Type B pancreatic cell (in vitro differentiated cells): Measurements from ENCODE around the gene MYO1A. TPM values are rescaled to one million over a fixed set of nuclear protein-coding genes. Genes with fewer than 3 reads are reported as not detected.
A peak's percentile ranks its signal among the peaks of the same experiment; 100 is the strongest.

Experiments used
- DNase-seq: peaks from one replicate; pipeline ENCODE4 v3.0.0; 2021; ENCODE audit warnings: mixed read lengths; ENCODE audit not compliant: unreplicated experiment; ENCODE audit errors: extremely low spot score
- H3K27ac Mint-ChIP-seq: 2 replicates; pipeline ENCODE4 v1.8.0; 2021; ENCODE audit warnings: mild to moderate bottlenecking, mixed read lengths
- H3K27me3 Mint-ChIP-seq: 2 replicates; pipeline ENCODE4 v1.8.0; 2021; ENCODE audit warnings: mixed read lengths
- H3K36me3 Mint-ChIP-seq: 2 replicates; pipeline ENCODE4 v1.8.0; 2021; ENCODE audit warnings: mixed read lengths
- H3K4me1 Mint-ChIP-seq: one replicate; pipeline ENCODE4 v1.8.0; 2021; ENCODE audit warnings: mixed read lengths; ENCODE audit not compliant: unreplicated experiment
- H3K4me3 Mint-ChIP-seq: 2 replicates; pipeline ENCODE4 v1.8.0; 2021; ENCODE audit warnings: mild to moderate bottlenecking, mixed read lengths
- H3K9me3 Mint-ChIP-seq: 2 replicates; pipeline ENCODE4 v1.8.0; 2021; ENCODE audit warnings: mixed read lengths
- CTCF ChIP-seq: fragments of 200-600 bp; sonication (generic); conservative IDR thresholded peaks from 2 replicates; pipeline ENCODE4 v1.5.0; 2021; ENCODE audit warnings: antibody characterized with exemption, mild to moderate bottlenecking
- total RNA-seq: library from RNA; stranded (reverse); gene quantifications from 2 replicates; pipeline ENCODE4 v1.2.1, GENCODE V29; 2021; ENCODE audit warnings: low replicate concordance

The MYO1A gene
- total RNA-seq, 1 donor from 2014 or later: 4.3 TPM

- Mint-ChIP-seq H3K4me1 (peaks cover 16% of the 10 kb centered on the region), H3K27me3 (no peaks in the 10 kb centered on the region), H3K27ac (no peak overlapping the region), H3K36me3 (peaks cover 25% of the 10 kb centered on the region), H3K9me3 (no peaks in the 10 kb centered on the region), H3K4me3 (no peak overlapping the region)
- TF ChIP-seq CTCF: no peak
- DNase-seq: no peak
Observed at GRCh38 chr12:56999456-56999855, 50.5 kb downstream of the MYO1A start.

GRCh38 chr12:56998981-56999380, 50.9 kb downstream of the MYO1A start:
- Mint-ChIP-seq H3K4me1 (peaks cover 16% of the 10 kb centered on the region), H3K9me3 (no peaks in the 10 kb centered on the region), H3K4me3 (no peak overlapping the region), H3K36me3 (peaks cover 20% of the 10 kb centered on the region), H3K27ac (no peak overlapping the region), H3K27me3 (no peaks in the 10 kb centered on the region)
- TF ChIP-seq CTCF: no peak
- no peak for DNase-seq

- no peak for TF ChIP-seq CTCF
- Mint-ChIP-seq H3K4me1 (peaks cover 16% of the 10 kb centered on the region), H3K4me3 (no peak overlapping the region), H3K9me3 (no peaks in the 10 kb centered on the region), H3K36me3 (peaks cover 14% of the 10 kb centered on the region), H3K27ac (no peak overlapping the region), H3K27me3 (no peaks in the 10 kb centered on the region)
- DNase-seq: no peak
Observed at GRCh38 chr12:56998316-56998715, 51.6 kb downstream of the MYO1A start.

- Mint-ChIP-seq H3K36me3 (peaks cover 13% of the 10 kb centered on the region), H3K27ac (no peak overlapping the region), H3K4me3 (no peak overlapping the region), H3K27me3 (no peaks in the 10 kb centered on the region), H3K4me1 (peaks cover 16% of the 10 kb centered on the region), H3K9me3 (no peaks in the 10 kb centered on the region)
- DNase-seq: peak; percentile 48
- no peak for TF ChIP-seq CTCF
Observed at GRCh38 chr12:56996793-56997545, 53.0 kb downstream of the MYO1A start.

DNA sequence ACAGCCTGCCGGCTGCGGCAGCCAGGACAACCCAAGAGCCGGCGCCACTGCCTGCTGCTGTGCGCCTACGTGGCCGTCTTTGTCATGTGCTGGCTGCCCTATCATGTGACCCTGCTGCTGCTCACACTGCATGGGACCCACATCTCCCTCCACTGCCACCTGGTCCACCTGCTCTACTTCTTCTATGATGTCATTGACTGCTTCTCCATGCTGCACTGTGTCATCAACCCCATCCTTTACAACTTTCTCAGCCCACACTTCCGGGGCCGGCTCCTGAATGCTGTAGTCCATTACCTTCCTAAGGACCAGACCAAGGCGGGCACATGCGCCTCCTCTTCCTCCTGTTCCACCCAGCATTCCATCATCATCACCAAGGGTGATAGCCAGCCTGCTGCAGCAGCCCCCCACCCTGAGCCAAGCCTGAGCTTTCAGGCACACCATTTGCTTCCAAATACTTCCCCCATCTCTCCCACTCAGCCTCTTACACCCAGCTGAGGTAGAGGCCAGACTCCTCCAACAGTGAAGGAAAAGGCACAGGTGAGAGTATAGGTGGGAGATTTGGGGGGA, 53.9 kb downstream of the MYO1A start:
- no peak for TF ChIP-seq CTCF
- DNase-seq: peak; percentile 55
- H3K36me3 Mint-ChIP-seq: peaks cover 9% of the 10 kb centered on the region
- peaks cover 9% of the 10 kb centered on the region for H3K4me1 Mint-ChIP-seq
- no peaks in the 10 kb centered on the region for H3K27me3 Mint-ChIP-seq
- H3K4me3 Mint-ChIP-seq: no peak overlapping the region
- H3K9me3 Mint-ChIP-seq: no peaks in the 10 kb centered on the region
- no peak overlapping the region for H3K27ac Mint-ChIP-seq
